SIG-M5 treated with dmso at 0.1 percent for 504 hours (cell line): ENCODE measurements around the gene PHYKPL.
"Not testable (repeated sequence)": the region's sequence is repeated elsewhere in the genome, so short reads cannot be mapped to it uniquely, and the experiment has no call there.

Experiments used
- DNase-seq: peaks from one replicate; lab custom pipeline; 2025; ENCODE audit not compliant: unreplicated experiment; lab: John Stamatoyannopoulos, UW

PHYKPL gene

GRCh38 chr5:178240341-178240741, 7.7 kb upstream of the PHYKPL start:
- DNase-seq, result no peak

GRCh38 chr5:178239626-178240301, 7.2 kb upstream of the PHYKPL start:
- not testable (repeated sequence) for DNase-seq

GRCh38 chr5:178238711-178239592, 6.3 kb upstream of the PHYKPL start:
- no peak for DNase-seq

GRCh38 chr5:178238313-178238635, 5.7 kb upstream of the PHYKPL start:
- no peak for DNase-seq

- no peak for DNase-seq
These were observed 5.1 kb upstream of the PHYKPL start for GRCh38 chr5:178237431-178238312.

GRCh38 chr5:178236679-178237078, 4.1 kb upstream of the PHYKPL start:
- no peak for DNase-seq

- no peak for DNase-seq
These were observed 3.5 kb upstream of the PHYKPL start for GRCh38 chr5:178236126-178236525.

GRCh38 chr5:178235588-178235974, 3.0 kb upstream of the PHYKPL start:
- no peak for DNase-seq

- peak; percentile 81 for DNase-seq
These were observed 2.4 kb upstream of the PHYKPL start for GRCh38 chr5:178234750-178235587.

GRCh38 chr5:178234121-178234749, 1.6 kb upstream of the PHYKPL start:
- no peak for DNase-seq

GRCh38 chr5:178232920-178233429, 373 bp upstream of the PHYKPL start:
- no peak for DNase-seq

- DNase-seq, result no peak
These were observed 971 bp downstream of the PHYKPL start for GRCh38 chr5:178231539-178232123.

GRCh38 chr5:178230879-178231538, 1.6 kb downstream of the PHYKPL start:
- no peak for DNase-seq

- no peak for DNase-seq
These were observed 2.7 kb downstream of the PHYKPL start for GRCh38 chr5:178229861-178230260.

GRCh38 chr5:178229111-178229510, 3.5 kb downstream of the PHYKPL start:
- not testable (repeated sequence) for DNase-seq

- DNase-seq, result no peak
These were observed 4.0 kb downstream of the PHYKPL start for GRCh38 chr5:178228609-178229008.

GRCh38 chr5:178227929-178228328, 4.7 kb downstream of the PHYKPL start:
- no peak for DNase-seq

- DNase-seq, result no peak
These were observed 5.4 kb downstream of the PHYKPL start for GRCh38 chr5:178227138-178227659.

- no peak for DNase-seq
These were observed 7.4 kb downstream of the PHYKPL start for GRCh38 chr5:178225174-178225573.
